HEK293 (cell line): ENCODE measurements around the gene UST.

Source experiments
- CTCF ChIA-PET: fragments of 350-600 bp; formaldehyde crosslinking; extraction: SDS; loops from one replicate; lab custom pipeline; 2021; ENCODE audit warnings: antibody characterized with exemption; lab: Yijun Ruan, JAX
- POLR2A ChIA-PET: fragments of 300-600 bp; formaldehyde crosslinking; extraction: SDS; loops from one replicate; lab custom pipeline; 2020; ENCODE audit warnings: antibody characterized with exemption, inconsistent platforms; lab: Yijun Ruan, JAX
- H3K27ac ChIP-seq: fragments of 200-500 bp; sonication (Bioruptor generic); 2 replicates; pipeline ENCODE4 v1.5.1; 2014; ENCODE audit warnings: low read depth, low read length, control low read depth, inconsistent platforms; ENCODE audit errors: extremely low read depth
- H3K36me3 ChIP-seq, 2 experiments: fragments of 200-500 bp in 1 of 2; sonication (Bioruptor generic) in 1 of 2; 1 replicate in 1 of 2; 2 replicates in 1 of 2; pipeline ENCODE4 v1.5.1; 2014 to 2017; ENCODE audit warnings: inconsistent platforms in 2 of 2, low read length in 2 of 2; ENCODE audit not compliant: control insufficient read depth in 2 of 2, insufficient read depth in 1 of 2
- H3K4me1 ChIP-seq: fragments of 200-500 bp; sonication (Bioruptor generic); 2 replicates; pipeline ENCODE4 v1.5.1; 2014; ENCODE audit warnings: mild to moderate bottlenecking, low read length, inconsistent platforms; ENCODE audit not compliant: control insufficient read depth, insufficient read depth
- H3K4me3 ChIP-seq: 2 replicates; pipeline ENCODE4 v1.5.1; 2011; ENCODE audit warnings: low read depth, mild to moderate bottlenecking, control low read depth, low read length, moderate library complexity
- H3K9me3 ChIP-seq: fragments of 200-500 bp; sonication (Bioruptor generic); 2 replicates; pipeline ENCODE4 v1.5.1; 2014; ENCODE audit warnings: low read depth, low read length, inconsistent platforms; ENCODE audit not compliant: control insufficient read depth, insufficient read depth
- CTCF ChIP-seq: fragments of 450-650 bp; formaldehyde crosslinking; IDR thresholded peaks from 2 replicates; pipeline ENCODE4 v1.5.1; 2016; ENCODE audit warnings: missing biosample characterization, missing genetic modification characterization
- KLF1 ChIP-seq: fragments of 450-650 bp; formaldehyde crosslinking; IDR thresholded peaks from 2 replicates; pipeline ENCODE4 v1.5.1; 2016; ENCODE audit warnings: missing biosample characterization, missing genetic modification characterization
- ZNF175 ChIP-seq: fragments of 450-650 bp; formaldehyde crosslinking; IDR thresholded peaks from 2 replicates; pipeline ENCODE4 v1.5.1; 2016; ENCODE audit warnings: missing biosample characterization, missing genetic modification characterization
- ZNF18 ChIP-seq: fragments of 450-650 bp; formaldehyde crosslinking; IDR thresholded peaks from 2 replicates; pipeline ENCODE4 v1.5.1; 2016; ENCODE audit warnings: missing biosample characterization, missing genetic modification characterization
- ZNF292 ChIP-seq: fragments of 450-650 bp; formaldehyde crosslinking; IDR thresholded peaks from 2 replicates; pipeline ENCODE4 v1.5.1; 2016; ENCODE audit warnings: low read depth, missing biosample characterization, missing genetic modification characterization, borderline replicate concordance
- ZNF391 ChIP-seq: fragments of 450-650 bp; formaldehyde crosslinking; IDR thresholded peaks from 2 replicates; pipeline ENCODE4 v1.5.1; 2016; ENCODE audit warnings: low read depth, missing biosample characterization, missing genetic modification characterization, borderline replicate concordance
- ZNF600 ChIP-seq: fragments of 450-650 bp; formaldehyde crosslinking; IDR thresholded peaks from 2 replicates; pipeline ENCODE4 v1.5.1; 2016; ENCODE audit warnings: missing biosample characterization, missing genetic modification characterization
- ZNF629 ChIP-seq: fragments of 450-650 bp; formaldehyde crosslinking; IDR thresholded peaks from 2 replicates; pipeline ENCODE4 v1.5.1; 2017; ENCODE audit warnings: missing biosample characterization, missing genetic modification characterization
- TF ChIP-seq, protein P1 (sequence below): fragments of 450-650 bp; formaldehyde crosslinking; IDR thresholded peaks from 2 replicates; pipeline ENCODE4 v1.5.1; 2016; ENCODE audit warnings: missing biosample characterization, missing genetic modification characterization, borderline replicate concordance
- TF ChIP-seq, protein P2 (sequence below): fragments of 450-650 bp; formaldehyde crosslinking; IDR thresholded peaks from 2 replicates; pipeline ENCODE4 v1.5.1; 2016; ENCODE audit warnings: missing biosample characterization, missing genetic modification characterization, borderline replicate concordance
- TF ChIP-seq, protein P3 (sequence below): fragments of 450-650 bp; formaldehyde crosslinking; IDR thresholded peaks from 2 replicates; pipeline ENCODE4 v1.5.1; 2016; ENCODE audit warnings: missing biosample characterization, missing genetic modification characterization
- TF ChIP-seq, protein P4 (sequence below): fragments of 450-650 bp; formaldehyde crosslinking; IDR thresholded peaks from 2 replicates; pipeline ENCODE4 v1.5.1; 2017; ENCODE audit warnings: missing biosample characterization, missing genetic modification characterization

The UST gene

DNA sequence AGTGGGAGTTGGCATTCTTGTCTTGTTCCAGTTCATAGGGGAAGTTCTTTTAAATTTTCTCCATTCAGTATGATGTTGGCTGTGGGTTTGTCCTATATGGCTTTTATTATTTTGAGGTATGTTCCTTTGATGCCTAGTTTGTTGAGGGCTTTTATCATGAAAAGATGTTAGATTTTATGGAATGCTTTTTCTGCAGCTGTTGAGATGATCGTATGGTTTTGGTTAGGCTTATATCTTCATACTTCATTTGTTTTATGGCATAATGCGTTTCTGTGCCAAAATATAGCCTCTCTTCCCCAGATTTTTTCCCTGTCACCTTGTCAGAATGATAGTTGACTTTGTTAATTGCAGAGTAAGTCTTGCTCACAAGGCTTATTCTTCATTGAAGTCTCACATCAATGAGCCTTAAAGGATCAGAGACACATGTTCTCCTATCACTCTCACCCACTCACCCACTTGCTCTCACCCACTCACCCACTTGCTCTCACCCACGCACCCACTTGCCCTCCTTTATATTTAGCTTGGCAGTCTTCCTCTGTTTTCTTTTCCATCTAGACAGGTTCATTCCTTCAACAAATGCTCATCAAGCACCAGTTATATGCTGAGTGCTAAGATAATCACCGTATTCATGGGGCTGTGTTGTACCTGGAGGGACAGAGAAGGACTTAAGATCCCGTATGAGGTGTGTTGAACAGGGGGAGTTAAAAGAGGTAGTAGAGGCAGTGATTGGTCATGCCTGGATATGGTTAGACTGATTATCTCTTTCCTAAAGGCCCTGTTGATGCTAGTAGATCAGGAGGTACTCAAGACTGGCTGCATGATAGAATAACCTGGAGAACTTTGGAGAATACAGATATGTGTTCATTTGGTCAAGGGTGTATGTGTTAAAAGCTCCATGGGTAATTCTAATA lies 19.3 kb downstream of the UST start (continued):
- TF ChIP-seq, protein P1, sequence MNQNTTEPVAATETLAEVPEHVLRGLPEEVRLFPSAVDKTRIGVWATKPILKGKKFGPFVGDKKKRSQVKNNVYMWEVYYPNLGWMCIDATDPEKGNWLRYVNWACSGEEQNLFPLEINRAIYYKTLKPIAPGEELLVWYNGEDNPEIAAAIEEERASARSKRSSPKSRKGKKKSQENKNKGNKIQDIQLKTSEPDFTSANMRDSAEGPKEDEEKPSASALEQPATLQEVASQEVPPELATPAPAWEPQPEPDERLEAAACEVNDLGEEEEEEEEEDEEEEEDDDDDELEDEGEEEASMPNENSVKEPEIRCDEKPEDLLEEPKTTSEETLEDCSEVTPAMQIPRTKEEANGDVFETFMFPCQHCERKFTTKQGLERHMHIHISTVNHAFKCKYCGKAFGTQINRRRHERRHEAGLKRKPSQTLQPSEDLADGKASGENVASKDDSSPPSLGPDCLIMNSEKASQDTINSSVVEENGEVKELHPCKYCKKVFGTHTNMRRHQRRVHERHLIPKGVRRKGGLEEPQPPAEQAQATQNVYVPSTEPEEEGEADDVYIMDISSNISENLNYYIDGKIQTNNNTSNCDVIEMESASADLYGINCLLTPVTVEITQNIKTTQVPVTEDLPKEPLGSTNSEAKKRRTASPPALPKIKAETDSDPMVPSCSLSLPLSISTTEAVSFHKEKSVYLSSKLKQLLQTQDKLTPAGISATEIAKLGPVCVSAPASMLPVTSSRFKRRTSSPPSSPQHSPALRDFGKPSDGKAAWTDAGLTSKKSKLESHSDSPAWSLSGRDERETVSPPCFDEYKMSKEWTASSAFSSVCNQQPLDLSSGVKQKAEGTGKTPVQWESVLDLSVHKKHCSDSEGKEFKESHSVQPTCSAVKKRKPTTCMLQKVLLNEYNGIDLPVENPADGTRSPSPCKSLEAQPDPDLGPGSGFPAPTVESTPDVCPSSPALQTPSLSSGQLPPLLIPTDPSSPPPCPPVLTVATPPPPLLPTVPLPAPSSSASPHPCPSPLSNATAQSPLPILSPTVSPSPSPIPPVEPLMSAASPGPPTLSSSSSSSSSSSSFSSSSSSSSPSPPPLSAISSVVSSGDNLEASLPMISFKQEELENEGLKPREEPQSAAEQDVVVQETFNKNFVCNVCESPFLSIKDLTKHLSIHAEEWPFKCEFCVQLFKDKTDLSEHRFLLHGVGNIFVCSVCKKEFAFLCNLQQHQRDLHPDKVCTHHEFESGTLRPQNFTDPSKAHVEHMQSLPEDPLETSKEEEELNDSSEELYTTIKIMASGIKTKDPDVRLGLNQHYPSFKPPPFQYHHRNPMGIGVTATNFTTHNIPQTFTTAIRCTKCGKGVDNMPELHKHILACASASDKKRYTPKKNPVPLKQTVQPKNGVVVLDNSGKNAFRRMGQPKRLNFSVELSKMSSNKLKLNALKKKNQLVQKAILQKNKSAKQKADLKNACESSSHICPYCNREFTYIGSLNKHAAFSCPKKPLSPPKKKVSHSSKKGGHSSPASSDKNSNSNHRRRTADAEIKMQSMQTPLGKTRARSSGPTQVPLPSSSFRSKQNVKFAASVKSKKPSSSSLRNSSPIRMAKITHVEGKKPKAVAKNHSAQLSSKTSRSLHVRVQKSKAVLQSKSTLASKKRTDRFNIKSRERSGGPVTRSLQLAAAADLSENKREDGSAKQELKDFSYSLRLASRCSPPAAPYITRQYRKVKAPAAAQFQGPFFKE (tag by site-specific recombination): no peak
- TF ChIP-seq ZNF18 (tag by site-specific recombination): 0 out of 2 replicates have a peak, but pooled peaks have one; percentile 59
- TF ChIP-seq, all 188 proteins: peak for 12

DNA sequence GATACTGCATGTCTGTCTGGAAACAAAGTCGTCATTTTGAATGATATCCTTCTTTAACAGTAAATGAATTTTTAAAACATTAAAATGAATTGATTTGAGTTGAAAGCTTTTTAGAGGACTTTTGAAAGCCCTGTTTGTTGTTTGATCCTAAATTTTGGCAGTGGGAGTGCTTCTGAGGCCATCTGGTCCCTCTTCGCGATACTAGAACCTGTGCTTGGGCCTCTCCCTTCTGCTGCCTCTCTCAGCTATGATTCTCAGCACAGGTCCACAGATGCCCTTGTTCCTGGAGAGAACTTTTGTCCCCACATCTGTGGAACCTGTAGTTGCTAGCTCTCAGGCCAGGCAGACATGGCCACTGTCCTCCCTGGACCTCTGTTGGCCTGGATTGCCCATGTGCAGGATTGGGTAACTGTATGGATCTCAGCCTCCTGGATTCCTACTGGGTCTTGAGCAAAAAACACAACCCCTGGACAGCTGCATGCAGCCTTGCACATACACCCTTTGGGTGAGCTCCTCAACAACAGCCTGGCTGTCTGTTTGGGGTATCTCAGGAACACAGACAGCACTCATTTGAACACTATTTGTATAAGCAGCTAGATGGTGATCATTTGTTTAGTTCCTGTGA lies 21.9 kb downstream of the UST start:
- POLR2A ChIA-PET: no interaction called here

More for the DNA sequence above, 21.9 kb downstream of the UST start:
- Histone ChIP-seq H3K4me3 (no peak overlapping the region), H3K9me3 (no peaks in the 10 kb centered on the region), H3K36me3 (no peaks in the 10 kb centered on the region), H3K27ac (peak overlapping the region; percentile 8; the same call in 1 of the 2 replicates), H3K4me1 (peaks cover 34% of the 10 kb centered on the region)
- no peak for TF ChIP-seq ZNF292 (tag by site-specific recombination)
- TF ChIP-seq ZNF175 (tag by site-specific recombination): no peak
- TF ChIP-seq, protein P2, sequence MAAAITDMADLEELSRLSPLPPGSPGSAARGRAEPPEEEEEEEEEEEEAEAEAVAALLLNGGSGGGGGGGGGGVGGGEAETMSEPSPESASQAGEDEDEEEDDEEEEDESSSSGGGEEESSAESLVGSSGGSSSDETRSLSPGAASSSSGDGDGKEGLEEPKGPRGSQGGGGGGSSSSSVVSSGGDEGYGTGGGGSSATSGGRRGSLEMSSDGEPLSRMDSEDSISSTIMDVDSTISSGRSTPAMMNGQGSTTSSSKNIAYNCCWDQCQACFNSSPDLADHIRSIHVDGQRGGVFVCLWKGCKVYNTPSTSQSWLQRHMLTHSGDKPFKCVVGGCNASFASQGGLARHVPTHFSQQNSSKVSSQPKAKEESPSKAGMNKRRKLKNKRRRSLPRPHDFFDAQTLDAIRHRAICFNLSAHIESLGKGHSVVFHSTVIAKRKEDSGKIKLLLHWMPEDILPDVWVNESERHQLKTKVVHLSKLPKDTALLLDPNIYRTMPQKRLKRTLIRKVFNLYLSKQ (tag by site-specific recombination): no peak
- TF ChIP-seq ZNF629 (tag by site-specific recombination): no peak
- TF ChIP-seq KLF1 (tag by site-specific recombination): no peak
- no peak for TF ChIP-seq ZNF600
- no peak for TF ChIP-seq ZNF391 (tag by site-specific recombination)
- TF ChIP-seq CTCF (tag by site-specific recombination): no peak
- TF ChIP-seq, protein P3, sequence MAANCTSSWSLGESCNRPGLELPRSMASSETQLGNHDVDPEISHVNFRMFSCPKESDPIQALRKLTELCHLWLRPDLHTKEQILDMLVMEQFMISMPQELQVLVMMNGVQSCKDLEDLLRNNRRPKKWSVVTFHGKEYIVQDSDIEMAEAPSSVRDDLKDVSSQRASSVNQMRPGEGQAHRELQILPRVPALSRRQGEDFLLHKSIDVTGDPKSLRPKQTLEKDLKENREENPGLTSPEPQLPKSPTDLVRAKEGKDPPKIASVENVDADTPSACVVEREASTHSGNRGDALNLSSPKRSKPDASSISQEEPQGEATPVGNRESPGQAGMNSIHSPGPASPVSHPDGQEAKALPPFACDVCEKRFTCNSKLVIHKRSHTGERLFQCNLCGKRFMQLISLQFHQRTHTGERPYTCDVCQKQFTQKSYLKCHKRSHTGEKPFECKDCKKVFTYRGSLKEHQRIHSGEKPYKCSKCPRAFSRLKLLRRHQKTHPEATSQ: no peak
- TF ChIP-seq, protein P4, sequence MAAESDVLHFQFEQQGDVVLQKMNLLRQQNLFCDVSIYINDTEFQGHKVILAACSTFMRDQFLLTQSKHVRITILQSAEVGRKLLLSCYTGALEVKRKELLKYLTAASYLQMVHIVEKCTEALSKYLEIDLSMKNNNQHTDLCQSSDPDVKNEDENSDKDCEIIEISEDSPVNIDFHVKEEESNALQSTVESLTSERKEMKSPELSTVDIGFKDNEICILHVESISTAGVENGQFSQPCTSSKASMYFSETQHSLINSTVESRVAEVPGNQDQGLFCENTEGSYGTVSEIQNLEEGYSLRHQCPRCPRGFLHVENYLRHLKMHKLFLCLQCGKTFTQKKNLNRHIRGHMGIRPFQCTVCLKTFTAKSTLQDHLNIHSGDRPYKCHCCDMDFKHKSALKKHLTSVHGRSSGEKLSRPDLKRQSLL (tag by site-specific recombination): no peak
- CTCF ChIA-PET: interaction anchor here (0.5 kb wide), 1 partner anchor 96 kb away, joined by 3 read pairs; no protein-coding TSS in a partner anchor
